ENCODE data around the gene LHFPL3.

GRCh38 chr7:104382616-104383015 is 54.2 kb downstream of the LHFPL3 start:
- TF ChIP-seq EZH2phosphoT487 (IDR thresholded peaks at IDR 0.05; ENCODE audit: borderline replicate concordance, low read depth, low read length) = no peak
- TF ChIP-seq, protein P1, sequence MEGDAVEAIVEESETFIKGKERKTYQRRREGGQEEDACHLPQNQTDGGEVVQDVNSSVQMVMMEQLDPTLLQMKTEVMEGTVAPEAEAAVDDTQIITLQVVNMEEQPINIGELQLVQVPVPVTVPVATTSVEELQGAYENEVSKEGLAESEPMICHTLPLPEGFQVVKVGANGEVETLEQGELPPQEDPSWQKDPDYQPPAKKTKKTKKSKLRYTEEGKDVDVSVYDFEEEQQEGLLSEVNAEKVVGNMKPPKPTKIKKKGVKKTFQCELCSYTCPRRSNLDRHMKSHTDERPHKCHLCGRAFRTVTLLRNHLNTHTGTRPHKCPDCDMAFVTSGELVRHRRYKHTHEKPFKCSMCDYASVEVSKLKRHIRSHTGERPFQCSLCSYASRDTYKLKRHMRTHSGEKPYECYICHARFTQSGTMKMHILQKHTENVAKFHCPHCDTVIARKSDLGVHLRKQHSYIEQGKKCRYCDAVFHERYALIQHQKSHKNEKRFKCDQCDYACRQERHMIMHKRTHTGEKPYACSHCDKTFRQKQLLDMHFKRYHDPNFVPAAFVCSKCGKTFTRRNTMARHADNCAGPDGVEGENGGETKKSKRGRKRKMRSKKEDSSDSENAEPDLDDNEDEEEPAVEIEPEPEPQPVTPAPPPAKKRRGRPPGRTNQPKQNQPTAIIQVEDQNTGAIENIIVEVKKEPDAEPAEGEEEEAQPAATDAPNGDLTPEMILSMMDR (conservative IDR thresholded peaks at IDR 0.05; ENCODE audit: low read length) = no peak

All from OCI-LY7 (cell line).